Measurements from ENCODE around the gene GAR1. TPM values are rescaled to one million over a fixed set of nuclear protein-coding genes. Genes with fewer than 3 reads are reported as not detected.
"Not testable (repeated sequence)": the region's sequence is repeated elsewhere in the genome, so short reads cannot be mapped to it uniquely, and the experiment has no call there.

GAR1 gene
- total RNA-seq: 11.9 and 18.1 TPM in 2 replicates
- polyA plus RNA-seq (2012): 33.5 TPM

DNA sequence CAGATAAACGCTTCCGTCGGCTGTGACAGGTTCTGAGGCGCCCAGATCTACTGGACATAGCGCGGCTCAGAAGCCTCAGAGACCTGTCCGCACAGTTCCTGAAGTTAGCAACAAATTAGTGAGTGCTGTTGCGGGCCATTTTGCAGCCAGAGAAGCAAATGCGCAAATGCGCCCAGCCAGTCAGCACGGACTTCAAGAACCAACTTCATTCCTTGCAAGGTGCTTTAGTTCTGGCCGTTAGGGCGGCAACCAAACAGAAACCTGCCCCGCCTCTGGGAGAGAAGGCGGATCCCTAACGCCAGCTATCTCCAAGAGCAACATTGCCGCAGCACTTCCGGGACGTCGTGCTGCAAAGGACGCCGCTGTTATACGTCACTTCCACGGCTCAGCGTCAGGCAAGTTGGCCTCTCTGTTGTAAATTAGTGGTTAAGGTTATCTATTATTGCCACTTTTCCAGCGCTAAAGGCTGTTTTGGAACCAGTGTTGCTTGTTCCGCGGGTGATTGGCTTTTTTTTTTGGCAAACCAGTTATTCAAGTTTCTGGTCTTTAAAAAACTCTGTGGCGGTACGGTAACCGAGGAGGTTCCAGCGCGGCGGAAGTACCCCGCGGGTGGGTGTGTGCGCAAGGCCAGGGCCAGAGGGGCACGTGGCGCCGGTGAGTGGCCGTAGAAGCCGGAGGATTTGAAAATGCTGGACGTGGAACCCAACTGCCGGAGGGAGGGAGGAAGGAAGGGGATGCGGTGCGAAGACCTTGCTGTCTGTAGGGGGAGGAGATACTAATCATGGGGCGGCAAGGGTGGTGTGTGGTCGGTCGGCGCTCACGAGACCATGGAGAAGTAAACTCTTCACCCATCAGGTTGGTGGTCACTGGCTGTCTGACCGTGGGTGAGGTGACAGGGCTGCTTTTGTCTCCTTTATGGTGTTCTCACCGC lies at the start of gene GAR1:
Gene GAR1, plus strand, starts transcription at position 612 of the 931 bp plus-strand sequence. CDS start 403 bp downstream, outside the sequence.
- peak; percentile 93 for DNase-seq (ENCODE audit: low read depth)

- not testable (repeated sequence) for DNase-seq (ENCODE audit: low read depth)
Measured at GRCh38 chr4:109782092-109782491, 33.5 kb upstream of the GAR1 start.

GRCh38 chr4:109786846-109787245 lies 28.7 kb upstream of the GAR1 start:
- no peak for DNase-seq (ENCODE audit: low read depth)

- no peak for DNase-seq (ENCODE audit: low read depth)
Measured at GRCh38 chr4:109787807-109788206, 27.8 kb upstream of the GAR1 start.

DNA sequence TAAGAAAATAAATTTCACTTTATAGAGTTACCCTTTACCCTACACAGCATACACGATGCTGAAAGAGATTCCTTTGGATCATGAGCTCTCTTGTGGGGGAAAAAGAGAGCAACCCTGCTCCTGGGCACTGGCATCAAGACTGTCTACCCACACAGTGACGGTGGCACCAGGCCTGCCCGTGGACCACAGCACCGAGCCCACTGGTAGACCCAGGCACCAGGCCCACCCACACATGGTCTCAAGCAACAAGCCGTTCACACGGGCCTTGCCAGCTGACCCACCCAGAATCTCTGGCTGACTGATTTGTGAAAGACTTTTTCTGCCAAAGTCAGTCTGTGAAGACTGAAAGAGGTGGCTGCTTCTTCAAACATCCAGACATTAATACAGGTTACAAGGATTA lies 20.5 kb upstream of the GAR1 start:
- no peak for DNase-seq (ENCODE audit: low read depth)

DNA sequence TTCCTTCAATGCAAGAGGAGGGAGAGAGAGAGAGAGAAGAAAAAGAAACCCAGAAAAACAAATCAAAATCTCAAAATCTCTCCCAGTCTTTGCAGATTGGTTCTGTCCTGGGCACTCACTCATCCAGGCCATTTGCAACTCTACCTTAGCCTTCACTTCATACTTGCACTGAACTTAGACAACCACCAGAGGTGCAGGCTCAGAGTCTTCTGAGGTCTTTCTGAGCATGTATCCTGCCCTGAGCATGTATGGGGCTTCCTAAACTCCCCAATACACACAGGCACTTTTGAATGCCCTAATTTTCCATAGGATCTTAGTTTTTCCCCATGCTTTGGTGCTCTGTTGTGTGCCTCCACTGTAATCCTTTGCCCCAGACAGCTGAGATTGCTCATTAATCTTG lies 16.7 kb upstream of the GAR1 start:
- no peak for DNase-seq (ENCODE audit: low read depth)

DNA sequence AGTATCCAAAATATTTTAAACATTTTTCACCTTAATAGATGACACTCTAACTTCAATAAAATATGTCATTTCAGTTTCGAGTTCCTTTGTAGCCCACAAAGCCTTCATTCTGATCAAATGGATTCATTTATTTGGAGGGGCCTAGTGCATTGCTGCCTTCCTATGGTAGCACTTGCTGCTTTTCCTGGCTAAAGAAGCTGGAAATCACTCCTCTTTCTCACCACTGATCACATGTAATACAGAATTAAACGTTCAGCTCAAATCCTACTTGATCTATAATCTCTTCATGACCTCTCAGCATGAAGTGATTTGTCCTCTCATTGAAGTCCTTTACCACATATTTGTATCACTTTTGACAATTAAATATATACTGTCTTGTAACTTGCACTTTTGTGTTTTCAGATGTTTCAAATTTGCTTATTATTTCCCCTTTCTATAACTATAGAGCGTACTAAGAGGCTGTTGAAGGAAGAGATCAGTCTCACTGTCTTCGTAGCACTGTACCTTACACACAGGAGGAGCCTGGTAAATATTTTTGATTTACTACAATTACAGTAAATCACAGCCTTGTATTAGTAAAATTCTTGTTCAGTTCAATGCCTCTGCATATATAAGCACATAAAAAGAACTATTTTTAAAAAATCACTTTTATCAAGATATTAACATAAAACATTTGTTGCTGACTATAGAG lies 14.3 kb upstream of the GAR1 start:
- no peak for DNase-seq (ENCODE audit: low read depth)

DNA sequence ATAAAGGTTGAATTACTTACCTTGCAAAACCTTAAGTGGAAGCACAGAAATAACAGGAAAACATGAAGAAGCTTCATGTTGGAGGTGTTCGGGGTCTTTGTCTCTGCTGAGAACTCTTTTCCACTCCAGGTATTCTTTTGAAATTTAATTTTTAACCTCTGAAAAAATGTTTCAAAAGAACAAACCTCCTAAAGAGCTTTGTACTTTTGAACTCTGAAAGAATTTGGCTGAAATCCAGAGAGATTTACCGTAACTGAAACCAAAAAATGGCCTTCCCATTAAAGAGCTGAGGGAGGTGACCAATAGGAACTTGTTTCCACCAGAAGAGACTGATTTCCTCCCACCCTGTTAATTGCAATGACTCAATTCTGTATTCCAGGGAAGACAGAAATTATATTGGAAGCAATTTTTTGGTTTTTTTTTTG lies 13.7 kb upstream of the GAR1 start, which contains the start of gene CFI:
Gene CFI, minus strand, starts transcription at position 105 of the 425 bp plus-strand sequence. Its CDS starts 28 bp downstream, at position 77.
- DNase-seq (ENCODE audit: low read depth): peak; percentile 36

DNA sequence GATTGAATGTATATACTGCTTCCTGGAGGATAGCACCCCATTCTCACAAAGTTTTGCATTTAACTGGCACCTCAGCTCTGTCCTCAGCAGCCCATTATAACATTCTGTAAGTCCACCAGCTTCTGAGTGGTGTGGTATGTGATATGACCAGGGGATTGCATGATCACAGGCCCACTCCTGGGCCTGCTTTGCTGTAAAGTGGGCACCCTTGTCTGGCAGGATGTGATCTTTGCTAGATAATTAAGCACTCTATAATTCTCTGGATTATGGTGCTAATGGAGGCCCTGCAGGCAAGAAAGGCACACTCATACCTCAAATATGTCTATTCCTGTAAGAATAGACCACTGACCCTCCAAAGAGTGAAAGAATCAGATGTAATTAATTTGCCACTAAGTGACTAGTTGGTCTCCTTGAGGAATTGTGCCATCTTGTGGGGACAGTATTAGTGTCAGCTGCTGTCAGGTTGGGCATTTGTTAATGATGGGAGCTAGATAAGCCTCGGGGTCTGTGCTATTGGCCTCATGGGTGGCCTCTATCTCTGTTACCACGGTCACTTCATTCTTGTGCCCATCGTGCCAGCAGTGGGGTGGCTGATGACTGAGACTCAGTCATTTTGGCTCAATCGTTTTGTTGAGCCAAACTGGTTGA lies 11.5 kb upstream of the GAR1 start:
- peak; percentile 64 for DNase-seq (ENCODE audit: low read depth)

- no peak for DNase-seq (ENCODE audit: low read depth)
Measured at GRCh38 chr4:109809655-109810054, 5.9 kb upstream of the GAR1 start.

DNA sequence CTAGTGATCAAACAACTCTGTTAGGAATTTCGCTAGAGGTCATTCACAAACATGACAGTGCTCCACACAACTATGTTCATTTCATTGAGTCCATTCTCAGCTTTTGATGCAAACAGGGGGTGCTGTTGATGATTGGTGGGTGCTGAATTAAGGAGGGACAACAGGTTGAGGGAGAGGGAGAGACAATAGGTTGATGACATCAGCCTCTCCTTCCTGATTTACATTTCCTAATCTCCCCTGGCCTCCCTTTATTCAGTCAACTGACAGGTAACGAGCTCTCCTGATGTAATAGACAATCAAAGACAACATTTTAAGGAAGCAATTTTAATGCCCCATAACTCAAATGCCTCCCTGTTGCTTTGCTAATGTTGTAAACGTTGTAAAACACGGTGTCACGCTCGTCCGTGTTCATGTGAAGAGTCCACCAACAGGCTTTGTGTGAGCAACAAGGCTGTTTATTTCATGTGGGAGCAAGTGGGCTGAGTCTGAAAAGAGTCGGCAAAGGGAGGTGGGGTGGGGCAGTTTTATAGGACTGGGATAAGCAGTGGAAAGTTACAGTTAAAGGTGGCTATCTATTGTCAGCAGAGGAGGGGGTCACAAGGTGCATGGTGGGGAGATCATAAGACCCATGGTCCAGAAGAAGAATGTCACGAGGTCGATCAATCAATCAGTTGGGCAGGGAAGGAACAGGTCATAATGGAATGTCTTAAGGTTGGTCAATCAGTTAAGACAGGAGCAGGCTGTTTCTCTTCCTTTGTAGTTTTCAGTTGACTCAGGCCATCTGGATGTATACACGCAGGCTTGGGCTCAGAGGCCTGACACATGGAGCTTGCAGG lies 4.8 kb upstream of the GAR1 start:
- DNase-seq (ENCODE audit: low read depth): no peak

GRCh38 chr4:109811707-109812106 lies 3.9 kb upstream of the GAR1 start:
- no peak for DNase-seq (ENCODE audit: low read depth)

GRCh38 chr4:109816082-109816442 lies 500 bp downstream of the GAR1 start:
- DNase-seq (ENCODE audit: low read depth): peak; percentile 13

- DNase-seq (ENCODE audit: low read depth): no peak
Measured at GRCh38 chr4:109816894-109817293, 1.3 kb downstream of the GAR1 start.

DNA sequence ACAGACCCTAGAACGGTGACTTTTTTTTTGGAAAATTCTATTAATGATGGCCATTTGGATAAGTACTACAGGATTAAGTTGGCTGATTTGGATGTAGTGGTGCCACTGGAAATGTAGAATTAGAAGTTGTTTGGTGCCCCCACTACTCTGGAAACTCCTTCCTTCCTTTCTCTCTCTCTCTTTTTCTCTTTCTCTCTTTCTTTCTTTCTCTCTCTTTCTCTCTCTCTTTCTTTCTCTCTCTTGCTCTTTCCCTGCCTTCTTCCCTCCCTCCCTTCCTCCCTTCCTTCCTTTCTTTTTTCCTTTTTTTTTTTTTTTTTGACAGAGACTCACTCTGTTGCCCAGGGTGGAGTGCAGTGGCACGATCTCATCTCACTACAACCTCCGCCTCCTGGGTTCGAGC lies 2.7 kb downstream of the GAR1 start:
- no peak for DNase-seq (ENCODE audit: low read depth)

- DNase-seq (ENCODE audit: low read depth): no peak
Measured at GRCh38 chr4:109820563-109820962, 5.0 kb downstream of the GAR1 start.

DNA sequence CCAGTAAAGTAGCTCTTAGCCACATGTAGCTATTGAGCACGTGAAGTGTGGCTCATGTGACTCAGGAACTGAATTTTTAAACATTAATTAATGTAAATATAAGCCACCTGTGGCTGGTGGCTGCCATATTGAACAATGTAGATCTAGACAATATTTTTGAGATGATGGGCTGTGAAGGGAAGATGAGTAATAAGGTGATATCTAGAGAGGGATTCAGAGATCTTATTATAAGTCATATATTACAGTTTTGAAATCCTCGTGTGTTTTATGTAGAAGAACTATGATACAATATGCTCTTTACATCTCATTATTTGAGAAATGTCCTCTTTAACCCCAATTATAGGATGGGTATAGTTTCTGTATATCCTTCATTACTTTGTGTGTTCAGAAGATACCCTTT lies 5.6 kb downstream of the GAR1 start:
- no peak for DNase-seq (ENCODE audit: low read depth)

DNA sequence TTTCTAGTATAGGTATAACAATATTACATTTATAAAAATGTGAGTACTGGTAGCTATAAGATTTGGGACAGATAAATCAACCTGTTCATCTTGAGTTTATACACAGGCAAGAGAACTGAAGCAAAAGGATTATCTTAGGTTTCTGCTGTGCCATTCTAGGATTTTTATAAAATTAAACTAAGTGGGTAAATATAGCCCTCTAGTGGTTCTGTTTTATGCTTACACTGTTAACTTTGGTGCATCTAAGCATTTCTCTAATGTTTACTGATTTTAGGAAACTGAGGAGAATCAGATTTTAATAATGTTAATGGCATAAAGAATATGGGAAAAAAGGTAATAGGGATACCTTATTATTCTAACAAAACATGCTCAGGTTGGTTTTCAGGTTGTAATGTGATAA lies 11.2 kb downstream of the GAR1 start:
- DNase-seq (ENCODE audit: low read depth): peak; percentile 16

- no peak for DNase-seq (ENCODE audit: low read depth)
Measured at GRCh38 chr4:109827672-109828071, 12.1 kb downstream of the GAR1 start, which contains the start of gene RRH. RRH (plus strand) TSS chr4:109827972; CDS start chr4:109828028, 56 bp downstream.

- DNase-seq (ENCODE audit: low read depth): no peak
Measured at GRCh38 chr4:109833756-109834155, 18.2 kb downstream of the GAR1 start.

DNA sequence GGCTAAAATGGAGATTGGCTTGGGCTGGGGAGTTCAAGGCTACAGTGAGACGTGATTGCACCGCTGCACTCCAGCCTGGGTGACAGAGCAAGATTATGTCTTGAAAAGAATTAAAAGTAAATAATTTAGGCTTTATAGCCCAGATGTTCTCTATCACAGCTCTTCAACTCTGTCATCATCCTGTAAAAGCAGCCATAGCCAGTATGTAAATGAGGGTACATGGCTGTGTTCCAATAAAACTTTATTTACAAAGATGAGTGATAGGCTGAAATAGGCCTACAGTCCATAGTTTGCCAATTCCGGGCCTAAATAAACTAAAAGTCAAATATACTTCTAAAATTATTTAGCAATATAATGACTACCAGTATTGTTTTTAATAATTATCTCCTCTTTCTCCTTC lies 21.4 kb downstream of the GAR1 start:
- no peak for DNase-seq (ENCODE audit: low read depth)

Measured in myocyte (in vitro differentiated cells).